Measurements from ENCODE around the gene DCAF11. TPM values are rescaled to one million over a fixed set of nuclear protein-coding genes. Genes with fewer than 3 reads are reported as not detected.

DCAF11 gene
- total RNA-seq, 1 experiment from 2014 or later: 48.8 TPM

- ChIA-PET POLR2A (interaction anchor here (0.6 to 6.8 kb wide), 17 partner anchors 8 to 190 kb away, joined by 3 to 90 read pairs (median 4); partner anchors contain the start of genes EMC9, IPO4, IRF9 and PCK2), CTCF (interaction anchor here (0.6 to 10.7 kb wide), 39 partner anchors 8 to 640 kb away, joined by 3 to 272 read pairs (median 4); partner anchors contain the start of genes IRF9, PCK2, PSME1 and PSME2)
- H3K36me3 Mint-ChIP-seq (ENCODE audit: insufficient read depth, unreplicated experiment): no peaks in the 10 kb centered on the region
- intact Hi-C loops (cut with micrococcal nuclease): loop anchor here (1.0 to 5.0 kb wide), 4 partner anchors 14 to 189 kb away; partner anchors contain the start of genes DHRS1, NOP9 and PCK2
- H3K9me3 Mint-ChIP-seq (ENCODE audit: unreplicated experiment): no peaks in the 10 kb centered on the region
- BruUV-seq (replicated peaks): no TSS peak
- H3K4me1 Mint-ChIP-seq (ENCODE audit: insufficient read depth, unreplicated experiment): peaks cover 11% of the 10 kb centered on the region
- no peak overlapping the region for H3K4me3 Mint-ChIP-seq (ENCODE audit: unreplicated experiment)
- H3K27me3 Mint-ChIP-seq (ENCODE audit: insufficient read depth, unreplicated experiment): no peaks in the 10 kb centered on the region
- no peak for DNase-seq (ENCODE audit: unreplicated experiment)
- no peak overlapping the region for H3K27ac Mint-ChIP-seq (ENCODE audit: low read depth, unreplicated experiment)
- no peak for TF ChIP-seq CTCF (IDR thresholded peaks at IDR 0.05; ENCODE audit: unreplicated experiment)
Observed at GRCh38 chr14:24108336-24108874, 6.2 kb upstream of the DCAF11 start.

- Mint-ChIP-seq H3K4me1 (ENCODE audit: insufficient read depth, unreplicated experiment) (peaks cover 11% of the 10 kb centered on the region), H3K27ac (ENCODE audit: low read depth, unreplicated experiment) (no peak overlapping the region), H3K4me3 (ENCODE audit: unreplicated experiment) (no peak overlapping the region), H3K9me3 (ENCODE audit: unreplicated experiment) (no peaks in the 10 kb centered on the region), H3K27me3 (ENCODE audit: insufficient read depth, unreplicated experiment) (no peaks in the 10 kb centered on the region), H3K36me3 (ENCODE audit: insufficient read depth, unreplicated experiment) (peaks cover 9% of the 10 kb centered on the region)
- DNase-seq (ENCODE audit: unreplicated experiment): peak; percentile 65
- POLR2A ChIA-PET: interaction anchor here (0.6 to 6.8 kb wide), 20 partner anchors 17 to 824 kb away, joined by 3 to 90 read pairs (median 3); partner anchors contain the start of genes DHRS4L2, EMC9, IPO4 and IRF9
- no peak for TF ChIP-seq CTCF (IDR thresholded peaks at IDR 0.05; ENCODE audit: unreplicated experiment)
- intact Hi-C loops (cut with micrococcal nuclease): no loop called here
- no TSS peak for BruUV-seq (replicated peaks)
- CTCF ChIA-PET: interaction anchor here (0.5 to 10.7 kb wide), 20 partner anchors 9 to 1120 kb away, joined by 3 to 272 read pairs (median 4); partner anchors contain the start of genes IRF9 and PCK2
Observed at GRCh38 chr14:24110060-24110459, 4.5 kb upstream of the DCAF11 start.

GRCh38 chr14:24110523-24110922 lies 4.1 kb upstream of the DCAF11 start:
- no TSS peak for BruUV-seq (replicated peaks)
- peaks cover 15% of the 10 kb centered on the region for H3K4me1 Mint-ChIP-seq (ENCODE audit: insufficient read depth, unreplicated experiment)
- ChIA-PET POLR2A (interaction anchor here (0.6 to 6.8 kb wide), 21 partner anchors 13 to 824 kb away, joined by 3 to 90 read pairs (median 3); partner anchors contain the start of genes DHRS4L2, EMC9, IPO4 and IRF9), CTCF (interaction anchor here (0.6 to 10.7 kb wide), 16 partner anchors 15 to 635 kb away, joined by 3 to 272 read pairs (median 4); partner anchors contain the start of genes DHRS1, IRF9, NOP9 and PCK2)
- no peak overlapping the region for H3K27ac Mint-ChIP-seq (ENCODE audit: low read depth, unreplicated experiment)
- no peak overlapping the region for H3K4me3 Mint-ChIP-seq (ENCODE audit: unreplicated experiment)
- H3K27me3 Mint-ChIP-seq (ENCODE audit: insufficient read depth, unreplicated experiment): no peaks in the 10 kb centered on the region
- H3K9me3 Mint-ChIP-seq (ENCODE audit: unreplicated experiment): no peaks in the 10 kb centered on the region
- TF ChIP-seq CTCF (IDR thresholded peaks at IDR 0.05; ENCODE audit: unreplicated experiment): no peak
- intact Hi-C loops (cut with micrococcal nuclease): no loop called here
- peaks cover 10% of the 10 kb centered on the region for H3K36me3 Mint-ChIP-seq (ENCODE audit: insufficient read depth, unreplicated experiment)
- no peak for DNase-seq (ENCODE audit: unreplicated experiment)

- intact Hi-C loops (cut with micrococcal nuclease): no loop called here
- Mint-ChIP-seq H3K4me3 (ENCODE audit: unreplicated experiment) (peak overlapping the region; percentile 97), H3K36me3 (ENCODE audit: insufficient read depth, unreplicated experiment) (peaks cover 23% of the 10 kb centered on the region), H3K9me3 (ENCODE audit: unreplicated experiment) (no peaks in the 10 kb centered on the region), H3K27me3 (ENCODE audit: insufficient read depth, unreplicated experiment) (no peaks in the 10 kb centered on the region), H3K4me1 (ENCODE audit: insufficient read depth, unreplicated experiment) (peaks cover 14% of the 10 kb centered on the region), H3K27ac (ENCODE audit: low read depth, unreplicated experiment) (peak overlapping the region; percentile 99)
- no peak for TF ChIP-seq CTCF (IDR thresholded peaks at IDR 0.05; ENCODE audit: unreplicated experiment)
- ChIA-PET CTCF (interaction anchor here (0.6 to 2.1 kb wide), 9 partner anchors 20 to 1228 kb away, joined by 3 to 8 read pairs (median 5); no protein-coding TSS in a partner anchor), POLR2A (interaction anchor here (0.6 to 6.6 kb wide), 22 partner anchors 9 to 792 kb away, joined by 3 to 252 read pairs (median 10); partner anchors contain the start of genes CHMP4A, DHRS4L2, EMC9 and FITM1)
- no peak for DNase-seq (ENCODE audit: unreplicated experiment)
- TSS peak; percentile 83 for BruUV-seq (replicated peaks)
Observed at GRCh38 chr14:24113379-24113800, 1.2 kb upstream of the DCAF11 start.
